ENCODE data around the gene CABLES2. TPM values are rescaled to one million over a fixed set of nuclear protein-coding genes. Genes with fewer than 3 reads are reported as not detected.

The CABLES2 gene
- 1 to 10 TPM; 1.6 to 2.4 TPM for polyA plus RNA-seq

GRCh38 chr20:62407221-62407992, at the start of gene CABLES2:
TSS of gene CABLES2 (minus strand) at chr20:62407285. CDS start at chr20:62407276, 9 bp downstream.
- H3K36me3 ChIP-seq (ENCODE audit: control insufficient read depth in 2 of 2, insufficient read depth in 2 of 2, low read length in 1 of 2), result peaks cover 0 to 2% of the 10 kb centered on the region in 2 donors
- H3K4me1 ChIP-seq (ENCODE audit: control insufficient read depth in 2 of 2, insufficient read depth in 2 of 2, low read length in 1 of 2), result peaks cover 10 to 31% of the 10 kb centered on the region in 2 donors
- no peaks in the 10 kb centered on the region for H3K27me3 ChIP-seq (ENCODE audit: control insufficient read depth in 1 of 2, insufficient read depth in 2 of 2, low read length in 2 of 2)
- no peaks in the 10 kb centered on the region for H3K9me3 ChIP-seq (ENCODE audit: control insufficient read depth in 2 of 2, insufficient read depth in 1 of 2, low read depth in 1 of 2, low read length in 1 of 2)
- WGBS, 2 donors, result 5% methylated on average over 41 to 73 of the region's 73 CpGs
- H3K4me3 ChIP-seq (ENCODE audit: low read depth in 1 of 2, low read length in 2 of 2), result peak within 1 kb of the TSS; percentile 50 to 83
- H3K27ac ChIP-seq (ENCODE audit: low read depth in 2 of 2, low read length in 1 of 2), result peak within 1 kb of the TSS in 1 of 2 donors; percentile 60

GRCh38 chr20:62455929-62456328, 48.8 kb upstream of the CABLES2 start:
- Histone ChIP-seq H3K27ac (ENCODE audit: low read depth in 2 of 2, low read length in 1 of 2) (no peak overlapping the region), H3K4me3 (ENCODE audit: low read depth in 1 of 2, low read length in 2 of 2) (no peak overlapping the region), H3K36me3 (ENCODE audit: control insufficient read depth in 2 of 2, insufficient read depth in 2 of 2, low read length in 1 of 2) (no peaks in the 10 kb centered on the region), H3K4me1 (ENCODE audit: control insufficient read depth in 2 of 2, insufficient read depth in 2 of 2, low read length in 1 of 2) (no peaks in the 10 kb centered on the region), H3K9me3 (ENCODE audit: control insufficient read depth in 2 of 2, insufficient read depth in 1 of 2, low read depth in 1 of 2, low read length in 1 of 2) (no peaks in the 10 kb centered on the region), H3K27me3 (ENCODE audit: control insufficient read depth in 1 of 2, insufficient read depth in 2 of 2, low read length in 2 of 2) (no peaks in the 10 kb centered on the region)
- WGBS, 2 donors, result 71 to 83% methylated on average over 15 of the region's 15 CpGs

- Histone ChIP-seq H3K36me3 (ENCODE audit: control insufficient read depth in 2 of 2, insufficient read depth in 2 of 2, low read length in 1 of 2) (no peaks in the 10 kb centered on the region), H3K9me3 (ENCODE audit: control insufficient read depth in 2 of 2, insufficient read depth in 1 of 2, low read depth in 1 of 2, low read length in 1 of 2) (no peaks in the 10 kb centered on the region), H3K4me1 (ENCODE audit: control insufficient read depth in 2 of 2, insufficient read depth in 2 of 2, low read length in 1 of 2) (no peaks in the 10 kb centered on the region), H3K27ac (ENCODE audit: low read depth in 2 of 2, low read length in 1 of 2) (no peak overlapping the region), H3K4me3 (ENCODE audit: low read depth in 1 of 2, low read length in 2 of 2) (no peak overlapping the region), H3K27me3 (ENCODE audit: control insufficient read depth in 1 of 2, insufficient read depth in 2 of 2, low read length in 2 of 2) (no peaks in the 10 kb centered on the region)
- 60 to 66% methylated on average over 30 of the region's 30 CpGs for WGBS, 2 donors
These were observed 48.0 kb upstream of the CABLES2 start for GRCh38 chr20:62454904-62455636.

- no peak overlapping the region for H3K4me3 ChIP-seq (ENCODE audit: low read depth in 1 of 2, low read length in 2 of 2)
- WGBS, 2 donors, result 74 to 81% methylated on average over 17 of the region's 17 CpGs
- H3K27me3 ChIP-seq (ENCODE audit: control insufficient read depth in 1 of 2, insufficient read depth in 2 of 2, low read length in 2 of 2), result no peaks in the 10 kb centered on the region
- H3K27ac ChIP-seq (ENCODE audit: low read depth in 2 of 2, low read length in 1 of 2), result no peak overlapping the region
- no peaks in the 10 kb centered on the region for H3K9me3 ChIP-seq (ENCODE audit: control insufficient read depth in 2 of 2, insufficient read depth in 1 of 2, low read depth in 1 of 2, low read length in 1 of 2)
- H3K4me1 ChIP-seq (ENCODE audit: control insufficient read depth in 2 of 2, insufficient read depth in 2 of 2, low read length in 1 of 2), result no peaks in the 10 kb centered on the region
- H3K36me3 ChIP-seq (ENCODE audit: control insufficient read depth in 2 of 2, insufficient read depth in 2 of 2, low read length in 1 of 2), result no peaks in the 10 kb centered on the region
These were observed 46.2 kb upstream of the CABLES2 start for GRCh38 chr20:62453186-62453808.

- Histone ChIP-seq H3K4me1 (ENCODE audit: control insufficient read depth in 2 of 2, insufficient read depth in 2 of 2, low read length in 1 of 2) (no peaks in the 10 kb centered on the region), H3K4me3 (ENCODE audit: low read depth in 1 of 2, low read length in 2 of 2) (no peak overlapping the region), H3K9me3 (ENCODE audit: control insufficient read depth in 2 of 2, insufficient read depth in 1 of 2, low read depth in 1 of 2, low read length in 1 of 2) (no peaks in the 10 kb centered on the region), H3K27me3 (ENCODE audit: control insufficient read depth in 1 of 2, insufficient read depth in 2 of 2, low read length in 2 of 2) (no peaks in the 10 kb centered on the region), H3K27ac (ENCODE audit: low read depth in 2 of 2, low read length in 1 of 2) (no peak overlapping the region), H3K36me3 (ENCODE audit: control insufficient read depth in 2 of 2, insufficient read depth in 2 of 2, low read length in 1 of 2) (no peaks in the 10 kb centered on the region)
- WGBS, 2 donors, result 51 to 61% methylated on average over 18 of the region's 18 CpGs
These were observed 45.5 kb upstream of the CABLES2 start for GRCh38 chr20:62452475-62453095.

GRCh38 chr20:62451970-62452369, 44.9 kb upstream of the CABLES2 start:
- 75 to 87% methylated on average over 3 of the region's 3 CpGs for WGBS, 2 donors
- no peaks in the 10 kb centered on the region for H3K4me1 ChIP-seq (ENCODE audit: control insufficient read depth in 2 of 2, insufficient read depth in 2 of 2, low read length in 1 of 2)
- H3K27me3 ChIP-seq (ENCODE audit: control insufficient read depth in 1 of 2, insufficient read depth in 2 of 2, low read length in 2 of 2), result no peaks in the 10 kb centered on the region
- H3K36me3 ChIP-seq (ENCODE audit: control insufficient read depth in 2 of 2, insufficient read depth in 2 of 2, low read length in 1 of 2), result no peaks in the 10 kb centered on the region
- H3K27ac ChIP-seq (ENCODE audit: low read depth in 2 of 2, low read length in 1 of 2), result no peak overlapping the region
- H3K4me3 ChIP-seq (ENCODE audit: low read depth in 1 of 2, low read length in 2 of 2), result no peak overlapping the region
- H3K9me3 ChIP-seq (ENCODE audit: control insufficient read depth in 2 of 2, insufficient read depth in 1 of 2, low read depth in 1 of 2, low read length in 1 of 2), result no peaks in the 10 kb centered on the region

- no peaks in the 10 kb centered on the region for H3K9me3 ChIP-seq (ENCODE audit: control insufficient read depth in 2 of 2, insufficient read depth in 1 of 2, low read depth in 1 of 2, low read length in 1 of 2)
- no peaks in the 10 kb centered on the region for H3K36me3 ChIP-seq (ENCODE audit: control insufficient read depth in 2 of 2, insufficient read depth in 2 of 2, low read length in 1 of 2)
- no peaks in the 10 kb centered on the region for H3K27me3 ChIP-seq (ENCODE audit: control insufficient read depth in 1 of 2, insufficient read depth in 2 of 2, low read length in 2 of 2)
- H3K27ac ChIP-seq (ENCODE audit: low read depth in 2 of 2, low read length in 1 of 2), result no peak overlapping the region
- no peaks in the 10 kb centered on the region for H3K4me1 ChIP-seq (ENCODE audit: control insufficient read depth in 2 of 2, insufficient read depth in 2 of 2, low read length in 1 of 2)
- no peak overlapping the region for H3K4me3 ChIP-seq (ENCODE audit: low read depth in 1 of 2, low read length in 2 of 2)
- WGBS, 2 donors, result 75 to 78% methylated on average over 10 of the region's 10 CpGs
These were observed 44.2 kb upstream of the CABLES2 start for GRCh38 chr20:62451156-62451767.

- Histone ChIP-seq H3K4me1 (ENCODE audit: control insufficient read depth in 2 of 2, insufficient read depth in 2 of 2, low read length in 1 of 2) (no peaks in the 10 kb centered on the region), H3K27me3 (ENCODE audit: control insufficient read depth in 1 of 2, insufficient read depth in 2 of 2, low read length in 2 of 2) (no peaks in the 10 kb centered on the region), H3K9me3 (ENCODE audit: control insufficient read depth in 2 of 2, insufficient read depth in 1 of 2, low read depth in 1 of 2, low read length in 1 of 2) (no peaks in the 10 kb centered on the region), H3K4me3 (ENCODE audit: low read depth in 1 of 2, low read length in 2 of 2) (no peak overlapping the region), H3K27ac (ENCODE audit: low read depth in 2 of 2, low read length in 1 of 2) (no peak overlapping the region), H3K36me3 (ENCODE audit: control insufficient read depth in 2 of 2, insufficient read depth in 2 of 2, low read length in 1 of 2) (no peaks in the 10 kb centered on the region)
- 63 to 75% methylated on average over 24 of the region's 24 CpGs for WGBS, 2 donors
These were observed 43.0 kb upstream of the CABLES2 start for GRCh38 chr20:62449951-62450691.
